NCI-H2081 treated with DMSO at 0.1 percent for 48 hours (cell line): ENCODE results near the gene NDUFA11.
"Not testable (repeated sequence)": the region's sequence is repeated elsewhere in the genome, so short reads cannot be mapped to it uniquely, and the experiment has no call there.

Source experiments
- DNase-seq: peaks from one replicate; lab custom pipeline; 2025; lab: John Stamatoyannopoulos, UW

Gene NDUFA11

DNA sequence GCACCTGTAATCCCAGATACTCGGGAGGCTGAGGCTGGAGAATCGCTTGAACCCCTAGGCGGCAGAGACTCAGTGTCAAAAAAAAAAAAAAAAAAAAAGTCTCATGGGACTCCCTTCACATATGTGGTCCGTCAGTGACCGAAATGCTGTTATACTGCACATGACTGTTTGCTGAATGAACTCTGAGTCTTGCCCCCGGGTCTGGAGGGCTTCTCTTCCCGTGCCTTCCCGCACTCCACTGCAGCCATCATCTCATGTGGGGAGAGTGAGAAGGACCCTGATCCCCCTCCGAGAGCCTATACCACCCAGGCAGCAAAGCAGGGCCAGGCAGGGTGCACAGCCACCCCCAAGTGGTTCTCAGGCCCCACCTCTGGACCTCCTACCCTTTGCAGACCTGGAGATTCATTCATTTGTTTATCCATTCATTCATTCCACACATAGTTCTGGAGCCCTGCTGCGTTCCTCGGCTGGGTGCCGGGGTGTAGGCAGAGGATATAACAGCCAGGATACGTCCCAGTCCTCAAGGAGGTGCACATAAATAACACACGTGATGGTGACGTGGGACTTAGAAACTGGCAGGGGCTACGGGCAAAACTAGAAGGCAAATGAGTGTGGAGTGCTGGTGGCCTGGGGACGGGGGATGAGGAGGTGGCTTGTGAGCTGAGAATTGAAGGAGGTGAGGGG is 14.2 kb downstream of the NDUFA11 start:
- no peak for DNase-seq

- DNase-seq, result not testable (repeated sequence)
Measured at GRCh38 chr19:5884065-5884811, 19.4 kb downstream of the NDUFA11 start.

DNA sequence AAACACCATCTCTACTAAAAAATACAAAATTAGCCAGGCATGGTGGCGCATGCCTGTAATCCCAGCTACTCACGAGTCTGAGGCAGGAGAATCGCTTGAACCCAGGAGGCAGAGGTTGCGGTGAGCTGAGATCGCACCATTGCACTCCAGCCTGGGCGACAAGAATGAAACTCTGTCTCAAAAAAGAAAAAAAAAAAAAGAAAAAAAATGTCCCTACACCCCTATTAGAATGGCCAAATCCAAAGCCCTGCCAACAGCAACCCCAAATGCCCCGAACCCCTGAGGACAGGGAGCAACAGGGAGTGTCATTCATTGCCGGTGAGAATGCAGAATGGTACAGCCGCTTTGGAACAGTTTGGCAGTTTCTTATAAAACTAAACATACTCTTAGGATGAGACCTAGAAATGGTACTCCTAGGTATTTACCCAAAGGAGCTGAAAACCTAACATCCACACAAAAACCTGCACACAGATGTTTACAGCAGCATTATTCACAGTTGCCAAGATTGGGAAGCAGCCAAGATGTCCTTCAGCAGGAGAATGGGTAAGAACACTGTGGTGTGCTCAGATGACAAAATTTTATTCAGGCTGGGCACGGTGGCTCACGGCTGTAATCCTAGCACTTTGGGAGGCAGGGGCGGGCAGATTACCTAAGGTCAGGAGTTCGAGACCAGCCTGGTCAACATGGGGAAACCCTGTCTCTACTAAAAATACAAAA is 20.3 kb downstream of the NDUFA11 start:
- DNase-seq, result not testable (repeated sequence)

- DNase-seq, result no peak
Measured at GRCh38 chr19:5882421-5882968, 21.1 kb downstream of the NDUFA11 start.

- no peak for DNase-seq
Measured at GRCh38 chr19:5881543-5882299, 21.9 kb downstream of the NDUFA11 start.

DNA sequence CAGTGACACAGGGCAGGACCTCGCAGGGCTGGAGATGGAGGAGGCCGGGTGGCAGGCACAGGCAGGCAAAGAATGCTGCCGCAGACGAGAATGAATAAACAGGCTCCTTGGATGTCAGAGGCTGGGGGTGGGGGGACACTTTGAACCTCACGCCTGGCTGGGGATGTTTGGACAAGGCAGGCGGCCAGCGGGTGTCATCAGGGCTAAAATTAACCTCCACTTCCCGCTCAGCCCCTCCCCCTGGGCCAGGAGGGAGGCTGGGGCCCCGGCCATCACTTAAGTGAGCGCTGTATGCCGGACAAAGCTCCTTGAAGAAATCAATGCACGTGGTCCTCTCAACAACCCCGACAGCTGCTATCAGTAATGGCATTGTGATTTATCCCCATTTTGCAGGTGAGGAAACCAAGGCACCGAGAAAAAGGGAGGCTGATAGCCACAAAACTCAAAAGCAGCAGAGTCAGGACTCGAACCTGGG is 22.9 kb downstream of the NDUFA11 start:
- no peak for DNase-seq

GRCh38 chr19:5880196-5880595 is 23.4 kb downstream of the NDUFA11 start:
- no peak for DNase-seq

DNA sequence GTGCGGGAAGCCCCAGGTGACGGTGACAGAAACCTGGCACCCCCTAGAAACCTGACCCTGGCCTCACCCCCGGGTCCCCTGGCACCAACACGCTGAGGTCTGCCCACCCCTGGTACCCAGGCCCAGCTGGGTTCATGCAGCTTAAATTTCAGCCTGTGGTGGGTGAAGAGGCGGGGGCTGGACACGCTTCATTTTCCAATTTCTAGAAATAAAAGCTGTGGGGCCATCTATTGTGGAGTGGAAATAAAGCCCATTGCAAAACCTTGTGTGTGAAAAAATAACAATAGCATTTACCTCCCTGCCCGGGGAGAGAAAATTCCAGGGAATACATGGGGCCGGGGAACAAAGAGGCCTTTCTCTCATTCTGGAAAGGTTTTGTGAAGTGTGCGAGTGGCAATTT is 25.7 kb downstream of the NDUFA11 start:
- DNase-seq, result no peak

DNA sequence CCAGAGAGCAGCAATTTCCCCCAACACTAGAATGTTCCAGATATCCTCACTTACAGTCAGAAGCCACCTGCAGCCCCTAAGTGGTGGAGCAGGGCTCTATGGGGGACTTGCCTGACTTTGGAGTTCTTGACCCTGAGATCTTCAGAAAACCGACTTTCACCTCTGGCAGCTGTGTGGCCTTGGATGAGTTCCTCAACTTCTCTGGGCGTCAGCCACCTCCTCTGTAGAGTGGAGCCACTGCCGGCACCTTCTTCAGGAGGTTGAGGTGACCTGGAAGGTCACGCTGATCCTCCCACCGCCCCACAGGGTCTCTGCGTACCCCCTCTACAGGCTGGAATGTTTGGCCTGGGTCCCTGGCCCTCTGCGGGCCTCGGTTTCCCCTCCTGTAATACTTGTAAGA is 26.2 kb downstream of the NDUFA11 start:
- DNase-seq, result no peak

DNA sequence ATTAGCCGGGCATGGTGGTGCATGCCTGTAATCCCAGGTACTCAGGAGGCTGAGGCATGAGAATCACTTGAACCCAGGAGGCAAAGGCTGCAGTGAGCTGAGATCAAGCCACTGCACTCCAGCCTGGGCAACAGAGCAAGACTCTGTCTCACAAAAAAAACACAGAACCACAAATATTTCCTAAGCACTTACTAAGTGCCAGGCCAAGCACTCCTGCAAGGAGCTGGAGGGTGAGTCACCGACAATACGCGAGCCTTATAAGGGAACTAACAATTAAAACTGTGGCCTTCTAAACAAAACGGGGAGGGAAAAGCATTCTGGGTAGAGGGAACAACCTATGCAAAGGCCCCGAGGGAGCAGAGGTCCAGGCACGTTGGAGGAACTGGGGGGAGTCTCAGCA is 29.1 kb downstream of the NDUFA11 start:
- DNase-seq, result not testable (repeated sequence)

- no peak for DNase-seq
Measured at GRCh38 chr19:5873617-5874199, 29.9 kb downstream of the NDUFA11 start.

- DNase-seq, result no peak
Measured at GRCh38 chr19:5870986-5871394, 32.6 kb downstream of the NDUFA11 start.

GRCh38 chr19:5867201-5868136 is 36.1 kb downstream of the NDUFA11 start:
- DNase-seq, result no peak

DNA sequence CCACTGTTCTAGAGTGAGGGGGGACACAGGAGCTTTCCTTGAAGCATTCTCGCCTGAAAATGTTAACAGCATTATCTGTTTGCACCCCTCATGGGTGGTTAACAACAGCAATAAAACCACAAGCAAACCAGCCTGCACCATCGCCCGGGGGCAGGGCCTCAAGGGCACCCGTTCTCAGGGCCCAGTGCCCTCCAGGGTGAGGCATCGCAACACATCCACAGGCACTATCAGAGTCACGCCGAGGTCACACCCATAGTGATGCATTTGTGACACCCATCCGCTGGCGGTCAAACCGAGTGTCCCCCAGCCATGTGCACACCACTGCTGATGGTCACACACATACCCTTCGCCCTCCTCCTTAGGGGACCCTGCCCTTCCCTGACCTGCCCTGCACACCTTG is 37.8 kb downstream of the NDUFA11 start:
- DNase-seq, result no peak

DNA sequence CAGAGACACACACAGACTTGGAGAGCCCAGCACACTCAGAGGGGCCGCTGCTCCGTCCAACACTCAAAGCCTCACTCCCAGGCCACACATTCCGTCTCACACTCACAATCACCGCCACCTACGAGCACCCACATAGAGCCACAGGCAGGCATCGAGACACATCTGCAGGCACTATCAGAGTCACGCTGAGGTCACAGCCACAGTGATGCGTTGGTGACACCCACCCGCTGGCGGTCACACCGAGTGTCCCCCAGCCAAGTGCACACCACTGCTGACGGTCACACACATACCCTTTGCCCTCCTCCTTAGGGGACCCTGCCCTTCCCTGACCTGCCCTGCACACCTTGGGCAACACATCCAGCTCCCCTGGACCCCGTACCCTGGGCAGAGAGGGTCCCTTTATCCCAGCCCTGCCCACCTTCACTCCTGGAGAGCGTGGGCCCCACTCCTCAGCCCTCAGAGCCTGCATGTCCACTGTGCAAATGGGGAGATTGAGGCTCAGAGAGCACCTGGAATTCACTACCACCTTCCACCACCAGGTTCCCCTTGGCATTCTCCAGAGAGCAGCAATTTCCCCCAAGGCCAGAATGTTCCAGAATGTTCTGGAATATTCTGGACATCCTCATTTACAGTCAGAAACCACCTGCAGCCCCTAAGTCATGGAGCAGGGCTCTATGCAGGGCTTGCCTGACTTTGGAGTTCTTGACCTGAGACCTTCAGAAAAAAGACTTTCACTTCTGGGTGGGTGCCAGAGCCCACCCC is 38.7 kb downstream of the NDUFA11 start:
- DNase-seq, result no peak

- DNase-seq, result no peak
Measured at GRCh38 chr19:5864013-5864720, 39.4 kb downstream of the NDUFA11 start.

GRCh38 chr19:5863030-5863665 is 40.4 kb downstream of the NDUFA11 start:
- no peak for DNase-seq
